Bronchial epithelial cell (primary cell): ENCODE results near the gene EMX1. TPM values are rescaled to one million over a fixed set of nuclear protein-coding genes. Genes with fewer than 3 reads are reported as not detected.

Experiments
- DNase-seq: peaks from one replicate; pipeline ENCODE4 v3.0.0-alpha.2; 2010; ENCODE audit warnings: low read depth
- FAIRE-seq: peaks from 2 replicates; lab custom pipeline; 2011; peaks lifted over from hg19 to GRCh38; lab: Jason Lieb, UNC
- H3K27me3 ChIP-seq: 2 replicates; pipeline ENCODE4 v1.5.1; 2011; ENCODE audit warnings: low read length; ENCODE audit not compliant: control insufficient read depth, insufficient read depth
- H3K36me3 ChIP-seq: 2 replicates; pipeline ENCODE4 v1.5.1; 2011; ENCODE audit warnings: low read length; ENCODE audit not compliant: control insufficient read depth, insufficient read depth
- H3K4me3 ChIP-seq: 2 replicates; pipeline ENCODE4 v1.5.1; 2011; ENCODE audit warnings: mild to moderate bottlenecking, low read depth, low read length, control low read depth
- CTCF ChIP-seq: IDR thresholded peaks from 2 replicates; pipeline ENCODE4 v1.5.1; 2011; ENCODE audit warnings: mild to moderate bottlenecking, moderate library complexity, low read length, control low read depth, inconsistent platforms; ENCODE audit not compliant: insufficient read depth, severe bottlenecking
- total RNA-seq: library from RNA; depleted of rRNA; stranded (reverse); fragments of >200 nt; gene quantifications from 2 replicates; pipeline ENCODE4 v1.2.1, GENCODE V29; 2014

Gene EMX1
- total RNA-seq, 1 donor from 2014 or later, result 0.26 TPM

GRCh38 chr2:72920318-72921087 lies 3.2 kb downstream of the EMX1 start:
- Histone ChIP-seq H3K4me3 (no peak overlapping the region), H3K27me3 (peaks cover 77% of the 10 kb centered on the region), H3K36me3 (no peaks in the 10 kb centered on the region)
- DNase-seq, result no peak
- TF ChIP-seq CTCF, result no peak
- no peak for FAIRE-seq

GRCh38 chr2:72921088-72921851 lies 4.0 kb downstream of the EMX1 start:
- DNase-seq (no peak), FAIRE-seq (no peak)
- no peak for TF ChIP-seq CTCF
- H3K4me3 ChIP-seq, result no peak overlapping the region
- no peaks in the 10 kb centered on the region for H3K36me3 ChIP-seq
- peaks cover 77% of the 10 kb centered on the region for H3K27me3 ChIP-seq

GRCh38 chr2:72921853-72922252 lies 4.5 kb downstream of the EMX1 start:
- no peak for FAIRE-seq
- peaks cover 76% of the 10 kb centered on the region for H3K27me3 ChIP-seq
- no peak overlapping the region for H3K4me3 ChIP-seq
- TF ChIP-seq CTCF, result no peak
- no peaks in the 10 kb centered on the region for H3K36me3 ChIP-seq
- DNase-seq, result no peak

GRCh38 chr2:72923833-72924352 lies 6.6 kb downstream of the EMX1 start:
- FAIRE-seq (no peak), DNase-seq (no peak)
- Histone ChIP-seq H3K27me3 (peaks cover 74% of the 10 kb centered on the region), H3K4me3 (no peak overlapping the region), H3K36me3 (no peaks in the 10 kb centered on the region)
- TF ChIP-seq CTCF, result no peak

- no peak for FAIRE-seq
- Histone ChIP-seq H3K4me3 (no peak overlapping the region), H3K36me3 (no peaks in the 10 kb centered on the region), H3K27me3 (peaks cover 74% of the 10 kb centered on the region)
- no peak for TF ChIP-seq CTCF
- no peak for DNase-seq
These were observed 7.3 kb downstream of the EMX1 start for GRCh38 chr2:72924353-72925240.
